ENCODE measurements around the gene CTBP2.

CTBP2 gene

DNA sequence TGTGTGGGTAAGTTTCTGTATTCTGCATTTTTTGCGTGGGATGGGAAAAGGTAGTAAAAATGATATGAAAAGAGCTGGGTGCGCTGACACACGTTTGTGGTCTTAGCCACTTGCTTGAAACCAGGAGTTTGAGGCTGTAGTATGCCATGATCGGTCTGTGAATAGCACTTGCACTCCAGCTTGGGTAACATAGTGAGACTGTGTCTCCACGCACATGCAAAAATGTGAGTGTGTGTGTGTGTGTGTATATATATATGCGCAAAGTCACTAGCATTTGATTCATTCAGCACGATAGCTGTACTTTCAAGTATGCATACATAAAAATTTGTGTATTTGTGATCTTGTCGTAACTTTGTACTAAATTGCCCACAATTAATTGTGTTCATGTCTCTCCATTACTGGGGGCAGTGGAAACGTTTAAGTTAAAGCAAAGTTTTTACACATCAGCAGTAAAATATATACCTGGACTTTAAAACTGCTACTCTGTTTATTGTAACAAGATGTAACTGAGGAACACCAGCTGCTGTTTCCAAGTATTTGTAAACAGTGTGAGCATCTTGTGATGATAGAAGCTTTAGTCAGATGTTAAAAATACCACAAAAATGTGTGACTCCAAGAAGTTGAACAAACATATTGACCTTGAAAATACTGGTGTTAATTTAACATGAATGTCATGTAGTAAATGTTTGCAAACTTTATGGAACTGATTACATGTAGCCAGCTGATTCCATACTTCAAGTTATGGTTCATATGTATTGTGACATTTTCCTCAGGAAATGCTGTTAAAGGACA, 216.9 kb downstream of the CTBP2 start:
- no peaks in the 10 kb centered on the region for H3K27me3 ChIP-seq
- no peak overlapping the region for H3K4me3 ChIP-seq (ENCODE audit: low read depth, low read length)
- no peak for TF ChIP-seq CTCF (IDR thresholded peaks at IDR 0.05; ENCODE audit: low read depth, low read length)
- no peaks in the 10 kb centered on the region for H3K4me1 ChIP-seq
- no peak for DNase-seq
- no peaks in the 10 kb centered on the region for H3K9me3 ChIP-seq
- peaks cover 4% of the 10 kb centered on the region; the same call in 1 of the 2 replicates for H3K36me3 ChIP-seq

DNA sequence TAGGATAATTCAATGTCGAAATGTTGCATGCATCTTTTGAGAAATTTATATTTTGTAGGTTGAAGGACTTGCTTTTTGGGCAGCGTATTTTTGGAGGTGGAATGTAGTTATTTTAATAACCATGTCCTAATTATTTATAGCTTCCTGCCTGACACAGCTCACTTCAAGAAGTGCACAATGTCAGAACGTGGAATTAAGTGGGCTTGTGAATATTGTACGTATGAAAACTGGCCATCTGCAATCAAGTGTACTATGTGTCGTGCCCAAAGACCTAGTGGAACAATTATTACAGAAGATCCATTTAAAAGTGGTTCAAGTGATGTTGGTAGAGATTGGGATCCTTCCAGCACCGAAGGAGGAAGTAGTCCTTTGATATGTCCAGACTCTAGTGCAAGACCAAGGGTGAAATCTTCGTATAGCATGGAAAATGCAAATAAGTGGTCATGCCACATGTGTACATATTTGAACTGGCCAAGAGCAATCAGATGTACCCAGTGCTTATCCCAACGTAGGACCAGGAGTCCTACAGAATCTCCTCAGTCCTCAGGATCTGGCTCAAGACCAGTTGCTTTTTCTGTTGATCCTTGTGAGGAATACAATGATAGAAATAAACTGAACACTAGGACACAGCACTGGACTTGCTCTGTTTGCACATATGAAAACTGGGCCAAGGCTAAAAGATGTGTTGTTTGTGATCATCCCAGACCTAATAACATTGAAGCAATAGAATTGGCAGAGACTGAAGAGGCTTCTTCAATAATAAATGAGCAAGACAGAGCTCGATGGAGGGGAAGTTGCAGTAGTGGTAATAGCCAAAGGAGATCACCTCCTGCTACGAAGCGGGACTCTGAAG, 217.8 kb downstream of the CTBP2 start:
- no peak for TF ChIP-seq CTCF (IDR thresholded peaks at IDR 0.05; ENCODE audit: low read depth, low read length)

DNA sequence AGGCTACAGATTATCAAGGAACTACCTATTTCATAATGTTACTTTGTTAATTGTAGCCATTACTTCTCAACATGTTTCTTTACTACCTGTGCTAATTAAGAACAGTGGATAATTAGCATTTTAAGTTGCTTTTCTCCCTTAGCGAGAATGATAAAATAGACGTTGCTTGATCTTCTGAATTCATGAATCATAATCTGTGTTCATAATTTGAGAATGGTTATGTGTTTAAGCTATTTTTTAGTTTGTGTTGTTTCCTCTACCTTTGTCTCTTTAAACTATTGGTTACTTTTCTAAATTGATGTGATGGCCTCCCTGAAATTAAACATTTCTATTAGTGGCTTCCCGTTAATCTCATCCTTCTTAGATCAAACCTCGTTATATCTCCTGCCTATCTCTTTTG, 218.5 kb downstream of the CTBP2 start, which contains the start of gene ZRANB1:
ZRANB1 (plus strand) TSS at position 301 of the 400 bp plus-strand sequence. CDS start 371 bp downstream, outside the sequence.
- peaks cover 4% of the 10 kb centered on the region; the same call in 1 of the 2 replicates for H3K36me3 ChIP-seq

More for the DNA sequence above, 217.8 kb downstream of the CTBP2 start:
- Histone ChIP-seq H3K27me3 (no peaks in the 10 kb centered on the region), H3K36me3 (peaks cover 4% of the 10 kb centered on the region; the same call in 1 of the 2 replicates), H3K9me3 (no peaks in the 10 kb centered on the region), H3K4me1 (no peaks in the 10 kb centered on the region), H3K4me3 (ENCODE audit: low read depth, low read length) (no peak overlapping the region)
- DNase-seq, result no peak

GRCh38 chr10:124939290-124939689, 221.1 kb downstream of the CTBP2 start:
- DNase-seq, result no peak
- peaks cover 4% of the 10 kb centered on the region; the same call in 1 of the 2 replicates for H3K36me3 ChIP-seq
- no peaks in the 10 kb centered on the region for H3K27me3 ChIP-seq
- no peaks in the 10 kb centered on the region for H3K9me3 ChIP-seq
- no peaks in the 10 kb centered on the region for H3K4me1 ChIP-seq
- no peak for TF ChIP-seq CTCF (IDR thresholded peaks at IDR 0.05; ENCODE audit: low read depth, low read length)
- no peak overlapping the region for H3K4me3 ChIP-seq (ENCODE audit: low read depth, low read length)

More for the DNA sequence above, 218.5 kb downstream of the CTBP2 start, which contains the start of gene ZRANB1:
- H3K9me3 ChIP-seq, result no peaks in the 10 kb centered on the region
- H3K4me3 ChIP-seq (ENCODE audit: low read depth, low read length), result no peak within 1 kb of the TSS
- no peaks in the 10 kb centered on the region for H3K27me3 ChIP-seq
- no peaks in the 10 kb centered on the region for H3K4me1 ChIP-seq
- TF ChIP-seq CTCF (IDR thresholded peaks at IDR 0.05; ENCODE audit: low read depth, low read length), result no peak
- no peak for DNase-seq

- DNase-seq, result no peak
- H3K36me3 ChIP-seq, result no peaks in the 10 kb centered on the region
These were observed 223.6 kb downstream of the CTBP2 start for GRCh38 chr10:124936813-124937212.

More at GRCh38 chr10:124936813-124937212, 223.6 kb downstream of the CTBP2 start:
- Histone ChIP-seq H3K4me1 (no peaks in the 10 kb centered on the region), H3K27me3 (no peaks in the 10 kb centered on the region), H3K9me3 (no peaks in the 10 kb centered on the region), H3K4me3 (ENCODE audit: low read depth, low read length) (no peak overlapping the region)
- TF ChIP-seq CTCF (IDR thresholded peaks at IDR 0.05; ENCODE audit: low read depth, low read length), result no peak
